ENCODE results near the gene AFM. TPM values are rescaled to one million over a fixed set of nuclear protein-coding genes. Genes with fewer than 3 reads are reported as not detected.

Gene AFM
- total RNA-seq, 1 donor from 2014 or later, result not detected

DNA sequence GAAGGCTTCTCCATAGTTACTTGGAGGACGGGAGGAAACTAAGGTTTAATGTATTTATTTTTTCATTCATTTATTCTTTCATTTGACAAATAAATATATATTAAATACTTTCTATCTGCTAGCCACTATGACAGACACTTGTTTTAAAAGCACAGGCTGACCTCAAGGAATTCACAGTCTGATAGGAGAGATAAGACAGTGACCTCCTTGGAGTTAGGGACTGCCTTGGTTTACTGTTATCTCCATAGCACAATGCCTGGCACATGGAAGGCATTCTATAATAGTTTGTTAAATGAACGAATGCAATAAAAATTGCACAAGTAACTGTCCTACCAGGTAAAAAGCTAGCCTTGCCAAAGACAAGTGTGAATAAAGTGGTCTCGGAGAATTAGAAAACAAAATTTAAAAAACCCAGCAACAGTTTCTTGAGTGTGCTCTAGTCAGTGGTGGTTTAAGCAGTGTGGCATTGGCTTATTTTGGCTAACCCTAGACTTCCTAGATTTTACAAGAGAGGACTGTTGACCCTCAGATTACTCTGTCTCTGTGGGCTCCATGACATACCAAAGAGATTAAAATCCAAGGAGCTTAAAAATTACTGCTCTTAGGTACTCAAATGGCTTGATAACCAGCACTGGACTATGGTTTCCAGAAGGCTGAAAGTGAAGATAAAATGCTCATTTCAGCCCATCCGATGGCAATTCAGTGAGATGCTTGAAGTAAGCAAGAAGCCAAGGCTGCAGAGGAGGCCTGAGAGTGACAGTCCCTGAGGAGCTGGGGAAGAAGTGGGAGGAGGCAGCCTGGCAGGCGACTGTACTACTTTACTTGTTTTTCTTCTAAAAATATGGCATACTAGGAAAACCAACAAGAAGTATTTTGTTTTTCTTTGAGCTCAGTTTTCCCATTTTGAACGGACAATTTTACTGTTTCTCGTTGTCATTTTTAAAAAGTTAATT lies 35.9 kb upstream of the AFM start:
- H3K27me3 Mint-ChIP-seq (ENCODE audit: unreplicated experiment), result peaks cover 70% of the 10 kb centered on the region
- DNase-seq (ENCODE audit: extremely low spot score, unreplicated experiment), result no peak
- peaks cover 6% of the 10 kb centered on the region for H3K4me1 Mint-ChIP-seq (ENCODE audit: unreplicated experiment)
- H3K36me3 Mint-ChIP-seq (ENCODE audit: unreplicated experiment), result no peaks in the 10 kb centered on the region
- H3K4me3 Mint-ChIP-seq (ENCODE audit: unreplicated experiment), result no peak overlapping the region
- H3K9me3 Mint-ChIP-seq (ENCODE audit: unreplicated experiment), result no peaks in the 10 kb centered on the region
- no peak for TF ChIP-seq CTCF (IDR thresholded peaks at IDR 0.05)
- H3K27ac Mint-ChIP-seq (ENCODE audit: unreplicated experiment), result no peak overlapping the region

DNA sequence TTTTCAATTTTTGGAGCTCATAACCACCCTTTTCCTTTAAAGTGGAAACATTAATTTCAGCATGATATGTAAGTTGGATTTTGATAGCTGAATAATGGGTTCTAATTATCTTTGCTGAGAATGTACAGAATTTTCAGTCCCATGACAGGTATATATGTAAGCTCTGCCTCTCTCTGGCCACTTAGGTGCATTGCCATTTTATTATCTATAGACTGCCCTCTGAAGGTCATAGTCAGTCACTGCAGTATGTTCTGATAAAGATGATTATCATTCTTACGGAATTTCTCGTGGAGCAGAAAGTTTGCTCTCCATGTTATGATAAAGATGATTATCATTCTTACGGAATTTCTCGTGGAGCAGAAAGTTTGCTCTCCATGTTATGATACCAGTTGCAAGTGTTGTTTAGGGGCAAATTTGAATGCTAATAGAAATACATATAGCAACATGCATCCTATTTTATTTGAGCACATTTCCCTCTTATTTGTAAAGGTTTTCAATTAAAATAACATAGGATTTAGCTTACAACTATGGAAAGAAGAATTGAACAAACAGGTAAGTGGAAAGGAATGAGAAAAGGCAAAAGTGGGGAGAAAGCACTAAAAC lies 35.1 kb upstream of the AFM start:
- Mint-ChIP-seq H3K27ac (ENCODE audit: unreplicated experiment) (no peak overlapping the region), H3K27me3 (ENCODE audit: unreplicated experiment) (peaks cover 67% of the 10 kb centered on the region), H3K36me3 (ENCODE audit: unreplicated experiment) (no peaks in the 10 kb centered on the region), H3K4me1 (ENCODE audit: unreplicated experiment) (peaks cover 9% of the 10 kb centered on the region), H3K9me3 (ENCODE audit: unreplicated experiment) (no peaks in the 10 kb centered on the region), H3K4me3 (ENCODE audit: unreplicated experiment) (no peak overlapping the region)
- TF ChIP-seq CTCF (IDR thresholded peaks at IDR 0.05), result peak; percentile 80
- no peak for DNase-seq (ENCODE audit: extremely low spot score, unreplicated experiment)

DNA sequence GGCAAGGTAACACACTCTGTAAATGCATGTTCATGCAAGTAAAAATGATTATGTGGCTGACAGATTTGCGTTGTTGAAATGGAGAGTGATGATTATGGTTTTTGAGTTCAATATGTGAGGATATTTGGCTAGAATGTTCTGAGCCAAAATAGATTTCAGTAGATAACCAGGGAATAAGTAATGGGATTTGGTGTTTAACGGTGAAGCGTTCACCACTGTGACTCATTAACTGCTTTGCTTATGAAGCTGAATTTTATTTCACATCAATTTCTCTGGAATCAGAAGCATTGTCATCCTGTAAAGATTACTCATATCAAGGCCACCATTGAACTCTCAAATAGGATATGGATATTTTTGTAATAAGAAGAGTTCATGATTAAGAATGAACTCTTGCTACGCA lies 33.9 kb upstream of the AFM start:
- Mint-ChIP-seq H3K27me3 (ENCODE audit: unreplicated experiment) (peaks cover 57% of the 10 kb centered on the region), H3K4me1 (ENCODE audit: unreplicated experiment) (peaks cover 9% of the 10 kb centered on the region), H3K9me3 (ENCODE audit: unreplicated experiment) (no peaks in the 10 kb centered on the region), H3K27ac (ENCODE audit: unreplicated experiment) (no peak overlapping the region), H3K4me3 (ENCODE audit: unreplicated experiment) (no peak overlapping the region), H3K36me3 (ENCODE audit: unreplicated experiment) (no peaks in the 10 kb centered on the region)
- TF ChIP-seq CTCF (IDR thresholded peaks at IDR 0.05), result no peak
- no peak for DNase-seq (ENCODE audit: extremely low spot score, unreplicated experiment)

DNA sequence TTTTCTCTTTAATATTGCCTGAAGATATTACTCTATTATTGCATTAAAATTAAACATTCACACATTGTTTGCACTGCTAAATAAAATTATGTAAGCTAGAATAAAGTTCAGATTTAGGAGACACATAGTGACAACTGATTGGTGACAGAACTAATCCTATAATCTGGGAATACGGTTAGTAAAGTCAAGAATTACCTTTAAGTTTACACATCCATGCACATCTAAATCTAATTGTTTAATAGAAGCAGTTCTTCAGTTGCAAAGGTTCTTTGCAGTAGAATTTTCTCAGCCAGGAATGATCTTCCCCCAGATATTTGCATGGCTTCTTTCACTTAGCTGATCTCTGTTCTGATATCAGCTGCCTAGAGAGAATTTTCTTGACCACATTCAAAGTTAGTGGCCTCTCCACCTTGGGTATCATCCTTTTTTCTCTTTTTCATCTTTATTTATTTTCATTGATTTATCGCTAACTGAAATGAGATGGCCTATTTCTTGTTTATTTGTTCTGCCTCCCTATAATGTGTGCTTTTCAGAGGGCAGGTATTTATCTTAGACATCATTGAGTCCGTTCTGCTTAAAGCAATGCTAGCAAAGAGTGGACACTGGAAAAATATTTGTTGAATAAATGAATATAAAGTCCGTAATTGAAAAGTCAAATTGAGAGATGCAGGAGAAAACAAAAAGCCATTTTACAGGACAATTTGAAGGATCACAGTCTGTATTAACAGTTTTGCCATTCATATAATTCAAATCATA lies 32.9 kb upstream of the AFM start:
- no peak for DNase-seq (ENCODE audit: extremely low spot score, unreplicated experiment)
- H3K36me3 Mint-ChIP-seq (ENCODE audit: unreplicated experiment), result no peaks in the 10 kb centered on the region
- peaks cover 9% of the 10 kb centered on the region for H3K4me1 Mint-ChIP-seq (ENCODE audit: unreplicated experiment)
- H3K27me3 Mint-ChIP-seq (ENCODE audit: unreplicated experiment), result peaks cover 57% of the 10 kb centered on the region
- H3K4me3 Mint-ChIP-seq (ENCODE audit: unreplicated experiment), result no peak overlapping the region
- no peaks in the 10 kb centered on the region for H3K9me3 Mint-ChIP-seq (ENCODE audit: unreplicated experiment)
- H3K27ac Mint-ChIP-seq (ENCODE audit: unreplicated experiment), result no peak overlapping the region
- TF ChIP-seq CTCF (IDR thresholded peaks at IDR 0.05), result no peak

Measured in osteocyte (in vitro differentiated cells).